Hematopoietic multipotent progenitor cell treated with erythropoietin and hydrocortisone succinate and interleukin-3 and kit ligand, for 15 days (in vitro differentiated cells): ENCODE data around the gene CDON.
A peak's percentile ranks its signal among the peaks of the same experiment; 100 is the strongest.

Experiments used
- DNase-seq: peaks from one replicate; pipeline ENCODE4 v3.0.0-alpha.2; 2015; ENCODE audit warnings: low spot score

Gene CDON, protein sequence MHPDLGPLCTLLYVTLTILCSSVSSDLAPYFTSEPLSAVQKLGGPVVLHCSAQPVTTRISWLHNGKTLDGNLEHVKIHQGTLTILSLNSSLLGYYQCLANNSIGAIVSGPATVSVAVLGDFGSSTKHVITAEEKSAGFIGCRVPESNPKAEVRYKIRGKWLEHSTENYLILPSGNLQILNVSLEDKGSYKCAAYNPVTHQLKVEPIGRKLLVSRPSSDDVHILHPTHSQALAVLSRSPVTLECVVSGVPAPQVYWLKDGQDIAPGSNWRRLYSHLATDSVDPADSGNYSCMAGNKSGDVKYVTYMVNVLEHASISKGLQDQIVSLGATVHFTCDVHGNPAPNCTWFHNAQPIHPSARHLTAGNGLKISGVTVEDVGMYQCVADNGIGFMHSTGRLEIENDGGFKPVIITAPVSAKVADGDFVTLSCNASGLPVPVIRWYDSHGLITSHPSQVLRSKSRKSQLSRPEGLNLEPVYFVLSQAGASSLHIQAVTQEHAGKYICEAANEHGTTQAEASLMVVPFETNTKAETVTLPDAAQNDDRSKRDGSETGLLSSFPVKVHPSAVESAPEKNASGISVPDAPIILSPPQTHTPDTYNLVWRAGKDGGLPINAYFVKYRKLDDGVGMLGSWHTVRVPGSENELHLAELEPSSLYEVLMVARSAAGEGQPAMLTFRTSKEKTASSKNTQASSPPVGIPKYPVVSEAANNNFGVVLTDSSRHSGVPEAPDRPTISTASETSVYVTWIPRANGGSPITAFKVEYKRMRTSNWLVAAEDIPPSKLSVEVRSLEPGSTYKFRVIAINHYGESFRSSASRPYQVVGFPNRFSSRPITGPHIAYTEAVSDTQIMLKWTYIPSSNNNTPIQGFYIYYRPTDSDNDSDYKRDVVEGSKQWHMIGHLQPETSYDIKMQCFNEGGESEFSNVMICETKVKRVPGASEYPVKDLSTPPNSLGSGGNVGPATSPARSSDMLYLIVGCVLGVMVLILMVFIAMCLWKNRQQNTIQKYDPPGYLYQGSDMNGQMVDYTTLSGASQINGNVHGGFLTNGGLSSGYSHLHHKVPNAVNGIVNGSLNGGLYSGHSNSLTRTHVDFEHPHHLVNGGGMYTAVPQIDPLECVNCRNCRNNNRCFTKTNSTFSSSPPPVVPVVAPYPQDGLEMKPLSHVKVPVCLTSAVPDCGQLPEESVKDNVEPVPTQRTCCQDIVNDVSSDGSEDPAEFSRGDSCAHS (N-terminal part only)

DNA sequence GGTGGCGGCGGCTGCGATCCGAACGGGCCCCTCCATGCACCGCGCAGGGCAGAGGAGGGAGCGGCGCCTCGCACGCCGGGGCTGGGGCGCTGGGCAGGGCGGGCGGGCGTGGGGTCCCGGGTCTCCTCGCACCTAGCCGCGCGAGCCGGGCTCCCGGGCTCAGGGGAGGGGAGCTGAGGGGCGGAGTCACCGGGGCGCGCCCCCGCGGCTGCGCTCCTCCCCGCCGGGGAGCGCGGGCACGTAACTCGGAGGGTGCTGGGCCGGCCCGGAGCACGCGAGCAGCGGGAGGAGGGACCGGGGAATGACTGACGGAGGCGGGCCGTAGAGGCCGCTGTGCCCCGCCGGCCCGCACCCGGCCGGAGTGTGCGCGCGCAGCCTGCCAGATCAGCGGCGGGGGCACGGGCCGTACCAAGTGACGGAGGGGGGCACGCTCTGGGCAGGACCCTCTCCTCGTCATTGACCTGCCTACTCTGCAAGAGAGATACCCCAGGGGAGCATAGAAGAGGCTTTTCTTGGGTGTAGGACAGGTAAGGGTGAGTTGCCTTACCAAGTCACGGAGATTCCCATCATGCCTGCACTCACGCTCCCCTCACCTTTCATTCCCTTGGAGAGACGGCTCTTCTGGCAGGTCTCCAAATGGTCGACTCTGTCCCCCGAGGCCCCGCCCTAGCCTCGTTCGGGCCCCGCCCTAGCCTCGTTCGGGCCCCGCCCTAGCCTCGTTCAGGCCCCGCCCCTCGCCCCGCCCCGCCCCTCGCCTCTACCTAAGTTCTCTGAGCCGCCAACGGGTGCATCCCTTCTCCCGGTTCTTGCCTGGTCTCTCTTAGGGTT, at the start of gene CDON:
Gene CDON, minus strand, starts transcription at position 188 of the 828 bp plus-strand sequence. CDS start 39,390 bp downstream, outside the sequence.
- peak; percentile 86 for DNase-seq

DNA sequence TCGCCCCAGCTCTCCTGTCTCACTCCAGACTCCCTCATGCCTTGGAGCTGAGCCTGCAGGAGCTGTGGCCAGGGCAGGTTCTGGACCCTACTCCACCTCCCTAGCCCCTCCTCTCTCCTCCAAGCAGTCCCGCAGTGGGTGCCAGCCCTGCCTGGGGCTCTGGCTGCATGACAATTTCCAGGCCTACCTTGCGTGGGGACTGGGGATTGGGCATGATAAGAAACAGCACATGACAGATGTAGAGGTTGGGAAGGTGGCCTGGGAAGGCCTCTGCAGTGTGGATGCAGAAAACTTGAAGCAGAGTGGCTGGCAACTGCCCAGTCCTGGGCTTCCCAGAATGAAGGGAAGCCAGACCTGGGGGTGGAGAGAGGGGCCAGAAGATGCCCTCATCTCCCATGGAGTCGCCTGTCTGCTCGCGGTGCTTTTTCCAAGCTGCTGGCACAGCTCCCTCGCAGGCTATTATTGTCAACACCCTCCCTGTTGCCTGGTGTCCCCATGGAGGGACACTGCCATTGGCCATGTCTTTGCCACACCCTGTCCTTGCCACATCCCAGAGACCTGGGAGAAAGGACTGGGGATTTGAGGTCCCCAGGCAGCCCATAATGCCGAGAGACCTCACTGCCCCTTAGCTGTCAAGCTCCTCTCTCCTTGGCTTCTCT, 48.9 kb upstream of the CDON start:
- DNase-seq, result no peak

DNA sequence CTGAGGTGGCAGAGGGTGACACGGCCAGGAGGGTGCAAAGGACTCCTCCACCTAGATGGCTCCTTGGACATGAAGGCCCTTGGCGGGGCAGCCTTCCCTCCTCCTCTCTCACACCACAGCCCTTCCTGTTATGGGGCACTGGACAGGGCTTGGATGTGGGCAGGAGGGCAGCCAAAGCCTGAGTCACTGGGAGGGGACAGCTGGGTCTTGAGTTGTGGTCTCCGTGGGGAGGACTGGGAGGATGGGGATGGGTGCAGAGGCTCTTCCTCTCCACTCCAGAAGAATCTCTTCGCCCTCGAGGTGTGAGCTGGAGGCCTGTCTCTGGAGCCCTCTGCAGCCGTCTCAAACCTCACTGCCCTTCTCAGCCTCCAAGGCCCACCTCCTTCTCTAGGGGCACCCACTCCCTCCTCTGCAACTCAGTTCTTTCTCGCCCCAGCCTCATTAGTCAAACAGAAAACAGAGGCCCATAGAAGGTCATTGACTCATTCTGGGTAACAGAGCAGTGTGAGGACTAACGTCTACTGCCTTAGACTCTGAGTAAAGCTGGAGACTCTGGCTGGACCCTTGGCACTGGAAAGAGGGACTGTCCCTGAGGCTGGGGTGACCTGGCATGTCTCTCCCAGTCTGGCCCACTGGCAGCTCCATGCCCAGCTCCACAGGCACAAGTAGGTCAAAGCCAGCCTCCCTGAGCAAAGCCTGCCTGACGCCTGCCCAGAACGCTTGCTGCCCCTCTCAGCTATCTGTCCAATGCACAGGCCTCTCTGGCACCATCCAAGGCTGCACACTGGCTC, 47.5 kb upstream of the CDON start:
- DNase-seq, result no peak

DNA sequence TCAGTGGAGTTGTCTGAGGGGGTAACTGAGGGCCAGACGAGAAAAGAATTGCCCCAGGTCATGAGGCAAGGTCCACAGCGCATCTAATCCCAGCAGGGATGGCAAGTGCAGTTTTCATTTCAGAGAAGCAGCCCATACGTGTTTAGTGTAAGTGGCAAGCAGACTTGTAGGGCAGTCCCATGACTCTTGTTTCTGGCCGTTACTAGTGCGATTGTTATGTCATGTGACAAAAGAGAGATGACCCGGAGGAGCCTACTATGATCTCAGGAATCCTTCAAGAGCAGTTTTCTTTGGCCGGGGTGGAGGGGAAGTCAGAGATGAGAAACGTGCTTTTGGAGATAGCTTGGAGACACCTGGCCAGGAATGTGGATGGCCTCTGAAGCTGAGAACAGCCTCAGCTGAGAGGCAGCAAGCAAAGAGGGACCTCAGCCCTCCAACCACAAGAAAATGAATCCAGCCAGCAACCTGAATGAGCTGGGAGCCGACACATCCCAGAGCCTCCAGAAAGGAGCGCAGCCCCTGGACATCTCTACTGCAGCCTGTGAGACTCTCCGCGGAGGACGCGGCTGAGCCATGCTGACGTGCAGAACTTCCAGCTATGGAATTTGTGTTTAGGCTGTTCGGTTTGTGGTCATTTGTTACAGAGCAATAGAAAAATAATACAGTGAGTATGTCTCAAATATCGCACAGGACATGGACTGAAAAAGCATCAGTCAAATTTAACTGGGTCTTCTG, 44.1 kb upstream of the CDON start:
- DNase-seq, result no peak

DNA sequence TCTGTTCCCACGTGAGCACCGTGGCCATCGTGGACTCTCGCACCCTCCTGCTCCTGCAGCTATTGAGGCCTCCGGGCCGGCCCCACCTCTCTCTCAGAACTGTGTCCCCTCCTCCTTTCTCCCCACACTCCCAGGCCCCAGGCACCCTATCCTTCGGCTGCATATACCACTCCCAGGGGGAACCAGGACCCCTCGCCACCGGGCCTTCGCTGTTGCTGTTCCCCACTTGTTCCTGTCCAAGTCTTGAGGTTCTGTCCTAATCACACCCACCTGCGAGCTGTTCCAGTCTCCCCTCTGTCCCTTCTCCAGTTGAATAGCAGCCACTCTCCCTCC, 43.0 kb upstream of the CDON start:
- no peak for DNase-seq

DNA sequence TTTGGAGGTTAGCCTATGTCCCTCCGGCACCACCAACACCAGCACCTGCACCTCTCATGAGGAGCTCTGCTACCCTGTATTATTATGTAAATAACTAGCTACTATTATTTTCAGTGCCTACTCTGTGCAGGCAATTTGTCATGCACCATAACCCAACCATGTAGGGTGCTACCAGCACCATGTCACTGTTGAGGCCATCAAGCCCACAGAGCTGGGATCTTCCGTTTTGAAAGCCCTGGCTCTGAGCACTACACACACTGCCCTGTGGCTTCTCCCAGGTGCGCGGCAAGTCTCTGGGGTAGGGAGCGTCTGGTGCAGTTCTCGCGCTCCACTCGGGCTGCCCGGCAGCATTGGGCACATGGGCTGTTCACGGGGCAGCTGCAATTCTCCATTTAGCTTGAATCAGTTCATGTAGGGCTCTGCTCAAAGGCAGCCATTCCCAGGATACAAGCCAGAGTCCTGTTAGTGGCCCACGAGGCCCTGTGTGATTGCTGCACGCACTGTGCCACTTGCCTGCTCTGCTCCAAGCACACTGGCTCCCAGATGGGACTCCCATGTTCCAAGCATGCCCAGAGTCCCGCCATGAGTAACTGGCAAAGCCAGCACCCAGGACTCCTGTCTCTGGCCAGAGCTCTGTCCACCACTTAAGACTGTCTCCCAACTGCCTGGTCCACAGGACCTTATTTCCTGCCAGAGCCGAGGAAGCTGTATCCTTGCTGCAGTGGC, 42.5 kb upstream of the CDON start:
- no peak for DNase-seq

DNA sequence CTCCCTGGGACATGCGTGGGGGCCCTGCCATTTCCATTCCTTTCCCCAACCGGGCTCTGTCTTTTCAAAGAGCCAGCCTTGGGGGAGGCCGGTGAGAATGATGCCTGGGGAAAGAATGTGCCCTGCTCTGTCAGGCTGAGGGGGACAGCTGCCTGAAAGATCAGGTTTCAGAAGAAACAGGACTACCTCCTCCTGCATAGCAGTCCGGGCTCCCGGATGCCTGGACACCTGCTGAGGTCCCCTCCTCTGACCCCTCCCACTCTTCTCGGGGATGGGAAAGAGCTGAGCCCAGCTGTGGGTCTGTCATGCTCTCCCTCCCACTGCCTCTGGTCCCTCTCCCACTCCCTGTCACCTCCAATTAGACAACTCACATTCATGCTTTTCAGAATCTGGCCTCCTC, 41.8 kb upstream of the CDON start:
- DNase-seq, result no peak

DNA sequence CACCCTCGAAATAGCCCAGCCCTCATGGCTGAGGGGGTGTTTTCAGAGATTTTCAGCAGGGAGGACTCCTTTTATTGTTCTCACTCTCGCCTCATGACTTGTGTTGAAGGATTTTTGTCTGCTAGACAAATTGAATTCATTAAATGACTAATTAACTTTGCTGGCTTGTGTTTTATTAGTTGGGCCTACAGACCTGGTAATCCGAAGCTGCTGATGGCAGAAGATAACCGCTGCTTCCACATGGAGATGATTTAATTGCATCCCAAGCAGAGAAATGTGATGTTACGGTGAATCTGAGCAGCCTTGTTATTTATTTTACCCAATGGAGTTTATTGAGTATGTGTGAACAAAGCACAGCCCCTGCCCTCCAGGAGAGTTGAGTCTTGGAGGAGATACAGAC, 40.5 kb upstream of the CDON start:
- no peak for DNase-seq

DNA sequence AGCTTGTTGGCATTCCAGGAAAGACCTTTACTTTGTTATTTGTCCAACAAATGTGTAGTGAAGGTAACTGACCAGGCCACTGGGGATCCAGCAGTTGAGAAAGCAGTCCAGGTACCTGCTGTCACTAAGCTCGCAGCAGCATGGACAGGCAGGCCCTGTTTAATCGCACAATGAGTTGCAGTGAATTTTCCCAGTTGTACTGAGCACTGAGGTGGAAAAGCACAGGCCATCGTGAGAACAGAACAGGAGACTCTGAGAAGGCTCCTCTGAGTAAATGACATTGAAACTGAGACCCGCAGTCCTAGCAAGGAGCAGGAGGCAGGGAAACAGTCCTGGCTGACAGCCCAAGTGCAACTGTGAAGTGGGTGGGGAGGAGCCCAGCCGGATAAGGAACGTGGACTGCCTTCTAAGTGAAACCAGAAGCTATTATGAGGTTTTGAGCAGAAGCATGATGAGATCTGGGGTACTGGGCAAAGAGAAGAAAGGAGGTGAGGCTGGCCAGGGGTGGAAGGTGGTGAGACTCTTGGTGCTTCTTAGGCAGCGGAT, 39.8 kb upstream of the CDON start:
- DNase-seq, result peak; percentile 51

DNA sequence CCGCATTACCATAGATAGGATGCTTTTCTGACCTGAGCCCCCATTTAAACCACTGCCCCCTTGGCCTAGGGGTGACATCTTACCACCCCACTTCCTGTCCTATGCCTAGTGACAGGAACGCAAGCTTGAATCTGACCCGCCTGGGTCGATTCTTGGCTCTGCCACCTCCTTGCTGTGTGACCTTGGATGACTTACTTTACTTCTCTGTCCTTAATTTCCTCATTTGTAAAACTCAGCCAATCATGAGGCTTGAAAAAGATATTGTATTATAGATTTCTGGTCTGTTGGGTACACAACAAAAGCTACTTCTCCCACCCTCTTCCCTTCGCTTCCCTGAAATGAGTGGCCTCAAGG, 39.2 kb upstream of the CDON start:
- DNase-seq, result no peak

DNA sequence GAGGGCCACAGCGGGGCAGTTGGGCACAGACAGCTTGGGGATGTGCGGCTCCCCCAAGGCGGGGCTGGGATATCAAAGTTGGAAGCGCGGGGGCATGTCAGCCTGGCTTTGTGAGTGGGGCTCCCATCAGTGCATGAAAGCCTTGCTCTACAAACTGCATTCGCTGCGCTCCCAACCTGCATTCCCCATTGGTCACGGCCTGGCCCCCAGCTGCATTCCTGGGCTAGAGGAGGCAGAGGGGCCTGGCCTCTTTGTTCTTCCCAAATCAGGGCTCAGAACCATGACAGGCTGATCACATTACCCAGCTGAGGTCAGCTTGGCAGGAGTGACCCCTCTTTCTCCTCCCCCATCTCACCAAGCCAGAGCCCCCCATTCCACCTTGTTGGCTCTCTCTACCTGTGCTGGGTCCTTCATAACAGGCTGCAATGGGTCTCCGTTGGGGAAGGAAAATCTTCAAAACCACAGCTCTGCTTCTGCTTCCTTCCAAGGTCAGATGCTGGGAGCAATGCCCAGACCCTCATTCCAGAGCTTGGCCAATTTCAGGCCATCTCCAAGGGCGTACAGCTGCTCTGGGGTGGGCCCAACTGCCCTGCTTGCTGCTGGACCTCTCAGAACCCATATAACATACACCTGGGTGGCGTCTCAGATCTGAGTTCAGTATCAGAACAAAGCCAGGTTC, 38.7 kb upstream of the CDON start:
- DNase-seq, result no peak

DNA sequence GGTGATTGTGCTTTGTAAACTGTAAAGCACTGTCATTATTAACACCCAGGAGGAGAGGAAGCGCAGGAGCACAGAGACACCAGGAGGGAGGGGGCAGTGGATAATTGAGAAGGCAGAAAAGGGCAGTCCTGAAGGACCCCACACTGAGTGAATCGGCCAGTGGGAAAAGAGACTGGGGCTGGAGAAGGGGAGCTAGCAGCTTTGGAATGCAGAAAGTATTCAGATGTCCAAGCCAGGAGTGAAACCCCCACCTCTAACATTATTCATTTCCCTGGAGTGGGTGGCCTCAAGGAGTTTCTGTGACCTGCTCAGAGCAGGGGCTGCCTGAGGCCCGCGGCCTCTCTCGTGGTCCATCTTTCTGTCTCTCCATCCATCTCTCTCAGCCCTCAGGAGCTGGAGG, 38.0 kb upstream of the CDON start:
- no peak for DNase-seq

DNA sequence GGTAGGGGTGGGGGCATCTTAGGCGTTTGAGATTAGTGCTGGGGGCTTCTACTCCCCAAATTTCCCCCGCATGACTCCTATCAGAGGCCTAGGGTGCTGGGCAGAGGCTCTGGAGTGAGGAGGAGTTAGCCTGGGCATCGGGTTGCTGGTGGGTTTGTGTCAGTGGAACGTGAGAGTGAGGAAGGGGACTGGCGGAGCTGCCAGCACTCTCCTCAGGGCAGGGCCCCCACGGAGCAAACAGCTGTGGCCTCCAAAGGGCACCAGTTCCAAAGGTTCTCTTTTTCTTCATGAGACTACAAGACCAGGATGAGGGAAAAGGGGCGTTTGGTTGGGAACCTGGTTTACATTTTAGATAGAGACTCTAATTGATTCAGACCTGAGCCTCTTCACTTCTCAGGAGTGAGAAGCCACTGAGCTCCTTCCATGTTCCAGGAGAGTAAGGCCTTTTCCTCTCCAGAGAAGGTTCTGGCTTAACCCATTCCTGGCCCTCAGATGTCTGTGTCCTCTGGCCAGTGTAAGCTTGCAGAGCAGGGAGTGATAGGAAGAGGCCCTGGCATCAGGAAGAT, 35.6 kb upstream of the CDON start:
- no peak for DNase-seq

DNA sequence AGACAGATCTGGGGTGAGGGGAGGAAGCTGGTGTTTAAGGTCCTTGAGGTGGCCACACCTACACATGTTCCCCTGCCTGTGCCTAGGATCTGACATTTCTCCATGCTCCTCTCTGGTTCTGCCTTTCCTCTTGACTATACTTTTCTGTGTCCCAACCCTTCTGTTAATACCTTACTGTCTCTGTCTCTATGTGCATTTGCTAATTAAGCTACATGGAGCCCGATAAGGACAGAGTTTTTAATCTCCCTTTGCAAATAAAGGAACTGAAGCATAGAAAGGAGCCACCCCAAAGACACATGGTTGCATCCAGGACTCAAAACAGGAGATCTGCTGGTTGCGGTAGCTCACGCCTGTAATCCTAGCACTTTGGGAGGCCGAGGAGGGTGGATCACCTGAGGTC, 33.1 kb upstream of the CDON start:
- DNase-seq, result no peak

DNA sequence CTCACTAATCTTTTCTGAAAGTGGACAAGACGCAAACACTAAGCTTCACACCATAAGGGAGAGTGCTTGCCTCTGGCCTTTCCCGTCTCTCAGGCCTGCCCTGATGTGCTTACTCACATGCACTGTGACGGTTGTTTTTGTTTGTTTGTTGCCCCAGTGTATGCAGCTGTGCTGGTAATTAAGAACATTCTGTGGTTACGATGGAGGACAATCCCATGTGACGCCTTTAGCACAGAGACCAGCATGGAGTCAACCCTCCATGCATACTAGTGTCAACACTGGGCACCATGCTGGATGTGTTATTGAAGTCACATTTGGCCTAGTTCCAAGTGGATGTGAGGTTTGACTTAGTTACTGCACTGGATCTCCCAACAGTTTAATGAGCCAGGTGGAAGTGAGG, 27.8 kb upstream of the CDON start:
- no peak for DNase-seq

DNA sequence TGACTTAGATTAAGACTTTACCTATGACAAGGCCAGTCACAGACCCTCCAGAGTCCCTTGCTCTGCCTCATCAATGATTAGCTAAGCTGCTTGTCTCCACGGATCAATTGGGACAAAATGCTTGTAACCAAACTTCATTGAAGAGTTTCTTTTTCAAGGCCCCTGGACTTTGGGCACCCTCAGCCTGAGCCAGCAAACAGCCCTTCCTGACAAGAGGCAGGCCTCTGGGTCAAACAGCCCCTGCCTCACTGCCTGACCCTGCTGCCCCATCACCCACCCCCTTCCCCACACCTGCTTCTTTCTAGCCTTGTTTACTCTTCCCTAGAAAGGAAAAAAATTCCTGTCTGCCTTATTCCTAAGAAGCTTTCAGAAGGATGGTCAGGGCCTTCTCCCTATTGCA, 26.3 kb upstream of the CDON start:
- DNase-seq, result no peak

DNA sequence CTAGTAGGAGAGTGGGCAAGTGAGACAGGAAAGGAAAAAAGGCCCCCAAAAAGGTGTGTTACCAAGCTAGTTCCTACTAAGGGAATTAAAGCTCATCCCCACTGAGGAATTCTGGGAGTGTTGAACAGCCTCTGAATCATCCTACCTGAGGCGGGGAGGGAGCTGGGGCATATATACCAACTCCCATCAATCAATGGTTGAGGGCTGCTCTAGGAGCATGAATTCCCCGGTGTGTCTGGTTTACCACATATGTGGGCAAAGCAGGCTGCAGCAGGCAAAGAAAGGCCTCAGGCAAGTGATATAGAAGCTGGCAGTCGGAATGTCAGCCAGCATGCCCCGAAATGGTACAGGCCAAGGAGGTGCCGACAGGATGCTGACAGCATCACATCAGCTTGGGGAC, 23.6 kb upstream of the CDON start:
- DNase-seq, result no peak

DNA sequence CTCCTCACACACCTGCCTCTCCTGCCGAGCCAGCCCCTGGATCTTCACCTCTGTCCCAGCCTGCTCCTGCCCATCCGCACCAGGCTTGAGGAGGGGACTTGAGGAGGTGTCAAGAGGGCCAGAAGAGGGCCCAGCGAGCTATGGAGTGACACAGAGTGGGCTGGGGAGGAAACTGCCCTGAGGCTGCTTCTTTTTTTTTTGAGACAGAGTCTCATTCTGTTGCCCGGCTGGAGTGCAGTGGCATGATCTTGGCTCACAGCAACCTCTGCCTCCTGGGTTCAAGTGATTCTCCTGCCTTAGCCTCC, 21.9 kb upstream of the CDON start:
- DNase-seq, result no peak
